GM12875 (cell line): ENCODE data around the gene SIGLEC1.

Experiments
- H3K4me3 ChIP-seq: one replicate; pipeline ENCODE4 v1.5.1; 2011; ENCODE audit warnings: low read depth, low read length, control low read depth
- CTCF ChIP-seq: IDR thresholded peaks from 2 replicates; pipeline ENCODE4 v1.5.1; 2011; ENCODE audit warnings: low read depth, mild to moderate bottlenecking, control low read depth, inconsistent platforms, low read length, moderate library complexity, borderline replicate concordance; ENCODE audit not compliant: insufficient read depth

SIGLEC1 gene

DNA sequence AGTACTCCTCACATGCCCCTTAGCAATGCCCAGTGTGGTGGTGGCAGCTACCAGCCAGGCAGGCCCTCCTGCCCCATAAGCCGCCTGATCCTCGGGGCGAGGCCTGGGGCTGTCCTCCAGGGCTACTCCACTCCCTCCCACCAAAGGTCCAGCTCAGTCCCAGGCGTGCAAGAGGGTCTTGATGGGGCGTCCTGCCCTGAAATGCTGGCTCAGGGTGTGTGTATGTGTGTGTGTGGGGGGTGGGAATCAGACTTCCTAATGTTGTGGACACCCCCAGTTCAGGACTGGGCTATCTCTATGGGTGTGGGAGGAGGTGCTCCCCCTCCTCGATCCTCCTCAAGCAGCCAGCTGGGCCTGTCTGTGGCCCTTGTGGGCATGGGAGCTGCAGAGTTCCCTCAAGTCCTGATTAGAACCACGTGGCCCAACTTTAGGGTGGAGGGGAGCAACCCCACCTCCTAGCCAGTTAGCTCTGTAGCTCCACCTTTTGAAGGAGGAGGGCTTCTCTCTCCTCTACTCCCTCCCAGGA is 27.6 kb upstream of the SIGLEC1 start:
- no peak overlapping the region for H3K4me3 ChIP-seq
- TF ChIP-seq CTCF, result no peak

DNA sequence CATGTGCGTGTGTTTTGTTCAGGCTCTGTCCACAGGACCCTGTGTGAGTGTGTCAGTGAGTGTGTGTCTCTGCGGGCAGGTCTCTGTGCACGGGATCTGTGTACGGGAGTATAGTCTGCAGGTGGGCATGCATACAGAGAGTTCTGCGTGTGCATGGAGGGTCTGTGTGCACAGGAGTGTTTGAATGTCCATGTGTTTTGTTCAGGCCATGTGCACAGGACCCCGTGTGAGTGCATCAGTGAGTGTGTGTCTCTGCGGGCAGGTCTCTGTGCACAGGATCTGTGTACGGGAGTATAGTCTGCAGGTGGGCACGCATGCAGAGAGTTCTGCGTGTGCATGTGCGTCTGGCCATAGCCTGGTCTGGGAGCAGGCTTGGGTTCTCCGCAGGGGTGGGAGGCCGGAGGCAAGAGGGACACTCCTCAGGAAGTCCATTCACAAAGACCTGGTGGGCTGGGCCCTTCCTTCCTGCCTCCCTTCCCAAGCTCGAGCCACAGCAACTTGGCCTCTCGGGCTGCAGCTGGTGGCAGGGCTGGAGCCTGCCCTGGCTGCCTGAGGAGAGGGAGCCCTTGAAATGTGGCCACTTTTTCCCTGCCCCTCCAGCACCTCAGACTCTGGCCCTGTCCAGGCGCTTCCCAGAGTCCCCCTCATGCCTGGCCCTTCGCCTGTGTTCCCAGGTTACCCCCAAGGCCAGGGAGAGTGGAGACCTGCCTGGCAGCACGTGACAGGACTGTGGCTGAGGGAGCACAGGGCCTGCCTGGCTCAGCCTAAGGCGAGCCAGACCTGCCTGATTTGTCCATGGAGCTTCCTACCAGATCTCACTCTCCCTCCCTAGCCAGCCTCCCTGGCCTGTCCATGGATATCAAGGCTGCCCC is 26.9 kb upstream of the SIGLEC1 start:
- H3K4me3 ChIP-seq, result no peak overlapping the region

DNA sequence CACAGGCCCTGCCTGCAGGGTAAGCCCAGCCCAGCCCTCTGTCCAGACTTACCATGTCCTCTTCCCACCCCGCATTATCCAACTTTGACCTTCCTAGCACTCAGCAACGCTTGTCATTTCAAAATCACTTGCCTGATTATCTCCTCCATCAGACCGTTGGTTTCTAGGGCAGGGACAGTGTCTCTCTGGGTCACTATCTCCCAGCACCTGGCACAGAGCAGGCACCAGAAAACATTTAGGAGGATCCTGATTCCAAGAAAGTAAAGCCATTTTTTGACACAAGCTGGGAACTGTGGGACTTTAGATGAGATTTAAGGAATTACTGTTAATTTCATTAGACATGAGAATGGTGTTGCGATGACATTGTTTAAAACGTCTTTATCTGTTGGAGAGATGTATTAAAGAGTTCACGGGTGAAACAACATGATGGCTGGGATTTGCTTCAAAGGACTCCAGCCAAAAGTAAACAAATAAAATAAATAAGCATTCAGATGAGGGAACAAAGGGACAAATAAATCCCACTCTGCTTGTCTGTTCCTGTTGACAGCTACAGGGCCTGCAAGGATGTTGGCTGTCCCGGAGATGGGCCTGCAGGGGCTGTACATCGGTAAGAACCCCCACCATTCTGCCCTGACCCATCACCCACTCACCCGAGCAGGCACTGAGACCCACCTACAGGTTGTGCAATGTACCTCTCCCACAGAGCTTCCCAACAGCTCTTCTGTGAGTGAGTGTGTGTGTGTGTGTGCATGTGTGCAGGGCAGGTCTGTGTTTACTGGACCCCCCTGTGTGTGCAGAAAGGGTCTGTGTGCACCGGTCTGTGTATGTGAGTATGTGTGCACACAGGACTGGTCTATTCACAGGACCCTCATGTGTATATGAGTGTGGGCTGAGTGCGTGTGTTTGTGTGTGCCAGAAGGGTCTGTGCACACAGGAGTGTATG is 26.0 kb upstream of the SIGLEC1 start:
- H3K4me3 ChIP-seq, result no peak overlapping the region
- TF ChIP-seq CTCF, result no peak

More for the DNA sequence above, 26.9 kb upstream of the SIGLEC1 start:
- no peak for TF ChIP-seq CTCF

GRCh38 chr20:3735768-3736167 is 23.4 kb upstream of the SIGLEC1 start:
- no peak for TF ChIP-seq CTCF
- H3K4me3 ChIP-seq, result no peak overlapping the region

GRCh38 chr20:3734111-3734843 is 21.9 kb upstream of the SIGLEC1 start:
- H3K4me3 ChIP-seq, result no peak overlapping the region
- no peak for TF ChIP-seq CTCF

GRCh38 chr20:3733119-3733995 is 21.0 kb upstream of the SIGLEC1 start:
- no peak for TF ChIP-seq CTCF
- H3K4me3 ChIP-seq, result no peak overlapping the region
